ENCODE measurements around the gene ATG9B.
A peak's percentile ranks its signal among the peaks of the same experiment; 100 is the strongest.

Gene ATG9B

GRCh38 chr7:150973571-150974451 is 50.5 kb downstream of the ATG9B start:
- H3K36me3 ChIP-seq (ENCODE audit: control insufficient read depth in 1 of 2, insufficient read depth in 2 of 2, low read depth in 1 of 2, low read length in 2 of 2) = no peaks in the 10 kb centered on the region
- no peak overlapping the region for H4K8ac ChIP-seq (ENCODE audit: low read length)
- no peak overlapping the region for H3K9ac ChIP-seq (ENCODE audit: low read length)
- no peak overlapping the region for H3K18ac ChIP-seq (ENCODE audit: low read depth in 1 of 2, low read length in 2 of 2)
- no peak overlapping the region for H2AK5ac ChIP-seq (ENCODE audit: low read length, severe bottlenecking)
- no peak overlapping the region for H2BK15ac ChIP-seq (ENCODE audit: low read depth, poor library complexity, severe bottlenecking)
- H3K23ac ChIP-seq (ENCODE audit: low read length in 2 of 2) = peak overlapping the region in 1 of 2 experiments; percentile 11
- no peak overlapping the region for H2BK120ac ChIP-seq (ENCODE audit: low read depth, low read length)
- H2BK12ac ChIP-seq (ENCODE audit: low read length in 2 of 2) = no peak overlapping the region
- no peak overlapping the region for H3K14ac ChIP-seq (ENCODE audit: low read length in 2 of 2)
- H3K4me3 ChIP-seq (ENCODE audit: insufficient read depth in 1 of 2, low read depth in 1 of 2, low read length in 2 of 2) = no peak overlapping the region
- H3K4me1 ChIP-seq (ENCODE audit: control insufficient read depth, insufficient read depth, low read depth, low read length) = peaks cover 20% of the 10 kb centered on the region
- no peak overlapping the region for H3K4me2 ChIP-seq (ENCODE audit: low read length, poor library complexity, severe bottlenecking)
- H2BK5ac ChIP-seq (ENCODE audit: low read depth, low read length, poor library complexity, severe bottlenecking) = no peak overlapping the region
- no peak for DNase-seq
- H2AFZ ChIP-seq (ENCODE audit: low read depth, low read length) = no peak overlapping the region
- H3K27ac ChIP-seq (ENCODE audit: low read length, poor library complexity, severe bottlenecking) = no peak overlapping the region
- peaks cover 89 to 91% of the 10 kb centered on the region in 2 experiments for H3K27me3 ChIP-seq (ENCODE audit: control insufficient read depth in 1 of 2, insufficient read depth in 1 of 2, low read length in 2 of 2)
- H3K9me3 ChIP-seq (ENCODE audit: control insufficient read depth, low read length) = no peaks in the 10 kb centered on the region
- H3K79me1 ChIP-seq (replicated peaks; ENCODE audit: low read length, poor library complexity, severe bottlenecking) = no peaks in the 10 kb centered on the region
- 62% methylated on average over 27 of the region's 27 CpGs for WGBS
- no peak overlapping the region for H3K4ac ChIP-seq (ENCODE audit: low read depth in 1 of 2, low read length in 2 of 2)
- no peak overlapping the region for H4K91ac ChIP-seq (ENCODE audit: low read length)

- Histone ChIP-seq H2BK5ac (ENCODE audit: low read depth, low read length, poor library complexity, severe bottlenecking) (no peak overlapping the region), H4K8ac (ENCODE audit: low read length) (no peak overlapping the region), H2AFZ (ENCODE audit: low read depth, low read length) (no peak overlapping the region), H3K9me3 (ENCODE audit: control insufficient read depth, low read length) (no peaks in the 10 kb centered on the region), H3K4me3 (ENCODE audit: insufficient read depth in 1 of 2, low read depth in 1 of 2, low read length in 2 of 2) (no peak overlapping the region), H3K27ac (ENCODE audit: low read length, poor library complexity, severe bottlenecking) (no peak overlapping the region), H3K14ac (ENCODE audit: low read length in 2 of 2) (no peak overlapping the region), H3K18ac (ENCODE audit: low read depth in 1 of 2, low read length in 2 of 2) (no peak overlapping the region), H3K36me3 (ENCODE audit: control insufficient read depth in 1 of 2, insufficient read depth in 2 of 2, low read depth in 1 of 2, low read length in 2 of 2) (no peaks in the 10 kb centered on the region), H2BK12ac (ENCODE audit: low read length in 2 of 2) (no peak overlapping the region), H3K27me3 (ENCODE audit: control insufficient read depth in 1 of 2, insufficient read depth in 1 of 2, low read length in 2 of 2) (peaks cover 92 to 94% of the 10 kb centered on the region in 2 experiments), H4K91ac (ENCODE audit: low read length) (no peak overlapping the region), H2BK15ac (ENCODE audit: low read depth, poor library complexity, severe bottlenecking) (no peak overlapping the region), H3K79me1 (replicated peaks; ENCODE audit: low read length, poor library complexity, severe bottlenecking) (no peaks in the 10 kb centered on the region), H2AK5ac (ENCODE audit: low read length, severe bottlenecking) (no peak overlapping the region), H3K23ac (ENCODE audit: low read length in 2 of 2) (no peak overlapping the region), H3K4ac (ENCODE audit: low read depth in 1 of 2, low read length in 2 of 2) (no peak overlapping the region), H3K9ac (ENCODE audit: low read length) (no peak overlapping the region), H3K4me2 (ENCODE audit: low read length, poor library complexity, severe bottlenecking) (no peak overlapping the region), H3K4me1 (ENCODE audit: control insufficient read depth, insufficient read depth, low read depth, low read length) (peaks cover 12% of the 10 kb centered on the region), H2BK120ac (ENCODE audit: low read depth, low read length) (no peak overlapping the region)
- 89% methylated on average over 8 of the region's 8 CpGs for WGBS
- no peak for DNase-seq
Observed at GRCh38 chr7:150972741-150973140, 51.6 kb downstream of the ATG9B start.

GRCh38 chr7:150972023-150972468 is 52.2 kb downstream of the ATG9B start:
- WGBS = 70% methylated on average over 12 of the region's 12 CpGs

GRCh38 chr7:150971242-150972022 is 52.9 kb downstream of the ATG9B start:
- H3K4me3 ChIP-seq (ENCODE audit: insufficient read depth in 1 of 2, low read depth in 1 of 2, low read length in 2 of 2) = no peak overlapping the region
- H3K79me1 ChIP-seq (replicated peaks; ENCODE audit: low read length, poor library complexity, severe bottlenecking) = no peaks in the 10 kb centered on the region
- H3K4me1 ChIP-seq (ENCODE audit: control insufficient read depth, insufficient read depth, low read depth, low read length) = peaks cover 9% of the 10 kb centered on the region
- H3K14ac ChIP-seq (ENCODE audit: low read length in 2 of 2) = peak overlapping the region in 1 of 2 experiments; percentile 68
- H2BK12ac ChIP-seq (ENCODE audit: low read length in 2 of 2) = peak overlapping the region in 1 of 2 experiments; percentile 24
- WGBS = 53% methylated on average over 13 of the region's 16 CpGs
- no peak for DNase-seq
- H2BK15ac ChIP-seq (ENCODE audit: low read depth, poor library complexity, severe bottlenecking) = no peak overlapping the region
- H2AFZ ChIP-seq (ENCODE audit: low read depth, low read length) = no peak overlapping the region
- H3K18ac ChIP-seq (ENCODE audit: low read depth in 1 of 2, low read length in 2 of 2) = peak overlapping the region; percentile 24 to 71
- no peak overlapping the region for H2BK5ac ChIP-seq (ENCODE audit: low read depth, low read length, poor library complexity, severe bottlenecking)
- H2BK120ac ChIP-seq (ENCODE audit: low read depth, low read length) = peak overlapping the region; percentile 64
- H4K8ac ChIP-seq (ENCODE audit: low read length) = no peak overlapping the region
- H3K4me2 ChIP-seq (ENCODE audit: low read length, poor library complexity, severe bottlenecking) = no peak overlapping the region
- H3K27ac ChIP-seq (ENCODE audit: low read length, poor library complexity, severe bottlenecking) = no peak overlapping the region
- no peaks in the 10 kb centered on the region for H3K9me3 ChIP-seq (ENCODE audit: control insufficient read depth, low read length)
- peaks cover 84 to 97% of the 10 kb centered on the region in 2 experiments for H3K27me3 ChIP-seq (ENCODE audit: control insufficient read depth in 1 of 2, insufficient read depth in 1 of 2, low read length in 2 of 2)
- no peak overlapping the region for H2AK5ac ChIP-seq (ENCODE audit: low read length, severe bottlenecking)
- no peak overlapping the region for H3K4ac ChIP-seq (ENCODE audit: low read depth in 1 of 2, low read length in 2 of 2)
- peak overlapping the region in 1 of 2 experiments; percentile 9 for H3K23ac ChIP-seq (ENCODE audit: low read length in 2 of 2)
- H3K36me3 ChIP-seq (ENCODE audit: control insufficient read depth in 1 of 2, insufficient read depth in 2 of 2, low read depth in 1 of 2, low read length in 2 of 2) = no peaks in the 10 kb centered on the region
- H3K9ac ChIP-seq (ENCODE audit: low read length) = no peak overlapping the region
- H4K91ac ChIP-seq (ENCODE audit: low read length) = no peak overlapping the region

More at GRCh38 chr7:150972023-150972468, 52.2 kb downstream of the ATG9B start:
- Histone ChIP-seq H2AK5ac (ENCODE audit: low read length, severe bottlenecking) (no peak overlapping the region), H3K14ac (ENCODE audit: low read length in 2 of 2) (no peak overlapping the region), H4K91ac (ENCODE audit: low read length) (peak overlapping the region; percentile 66), H3K18ac (ENCODE audit: low read depth in 1 of 2, low read length in 2 of 2) (peak overlapping the region in 1 of 2 experiments; percentile 24), H3K27ac (ENCODE audit: low read length, poor library complexity, severe bottlenecking) (no peak overlapping the region), H3K27me3 (ENCODE audit: control insufficient read depth in 1 of 2, insufficient read depth in 1 of 2, low read length in 2 of 2) (peaks cover 90 to 96% of the 10 kb centered on the region in 2 experiments), H3K23ac (ENCODE audit: low read length in 2 of 2) (no peak overlapping the region), H3K4me3 (ENCODE audit: insufficient read depth in 1 of 2, low read depth in 1 of 2, low read length in 2 of 2) (no peak overlapping the region), H4K8ac (ENCODE audit: low read length) (no peak overlapping the region), H2AFZ (ENCODE audit: low read depth, low read length) (no peak overlapping the region), H3K4ac (ENCODE audit: low read depth in 1 of 2, low read length in 2 of 2) (no peak overlapping the region), H2BK5ac (ENCODE audit: low read depth, low read length, poor library complexity, severe bottlenecking) (no peak overlapping the region), H2BK12ac (ENCODE audit: low read length in 2 of 2) (no peak overlapping the region), H2BK120ac (ENCODE audit: low read depth, low read length) (no peak overlapping the region), H3K9ac (ENCODE audit: low read length) (no peak overlapping the region), H3K9me3 (ENCODE audit: control insufficient read depth, low read length) (no peaks in the 10 kb centered on the region), H3K79me1 (replicated peaks; ENCODE audit: low read length, poor library complexity, severe bottlenecking) (no peaks in the 10 kb centered on the region), H3K36me3 (ENCODE audit: control insufficient read depth in 1 of 2, insufficient read depth in 2 of 2, low read depth in 1 of 2, low read length in 2 of 2) (no peaks in the 10 kb centered on the region), H3K4me1 (ENCODE audit: control insufficient read depth, insufficient read depth, low read depth, low read length) (peaks cover 9% of the 10 kb centered on the region), H2BK15ac (ENCODE audit: low read depth, poor library complexity, severe bottlenecking) (no peak overlapping the region), H3K4me2 (ENCODE audit: low read length, poor library complexity, severe bottlenecking) (no peak overlapping the region)
- no peak for DNase-seq
